IMR-90 (cell line): ENCODE results near the gene HEPACAM. TPM values are rescaled to one million over a fixed set of nuclear protein-coding genes. Genes with fewer than 3 reads are reported as not detected.

Experiments used
- ATAC-seq: fragments of 200-7000 bp; cut with Tn5 transposase; 2 replicates; pipeline ENCODE4 v1.9.1; 2020; ENCODE audit warnings: low read depth, mild to moderate bottlenecking, moderate library complexity
- BruUV-seq: library from RNA; stranded (reverse); fragments of 400-500 nt; replicated peaks from 2 replicates; lab custom pipeline; 2021; lab: Mats Ljungman, UMichigan
- CTCF ChIA-PET: fragments of 300-600 bp; formaldehyde crosslinking; extraction: SDS; loops from one replicate; lab custom pipeline; 2021; ENCODE audit warnings: antibody characterized with exemption; lab: Yijun Ruan, JAX
- POLR2A ChIA-PET: fragments of 300-600 bp; sonication (Branson Sonifier 250); formaldehyde crosslinking; loops from one replicate; lab custom pipeline; 2022; ENCODE audit warnings: antibody characterized with exemption; ENCODE audit not compliant: unreplicated experiment; lab: Charles Lee
- DNase-seq: peaks from one replicate; pipeline ENCODE4 v3.0.0; 2013
- H2AFZ ChIP-seq: replicated peaks from 2 replicates; pipeline ENCODE3; 2013; ENCODE audit warnings: low read length, mild to moderate bottlenecking; ENCODE audit not compliant: poor library complexity
- H2AK5ac ChIP-seq: 2 replicates; pipeline ENCODE4 v1.6.1; 2013; ENCODE audit warnings: low read depth, low read length, inconsistent platforms
- H2AK9ac ChIP-seq: replicated peaks from 2 replicates; pipeline ENCODE3; 2013; ENCODE audit warnings: mild to moderate bottlenecking, low read depth, low read length, moderate library complexity; ENCODE audit not compliant: poor library complexity
- H2BK120ac ChIP-seq: 2 replicates; pipeline ENCODE4 v1.6.1; 2013; ENCODE audit warnings: low read depth, low read length, inconsistent platforms
- H2BK15ac ChIP-seq: 3 replicates; pipeline ENCODE4 v1.6.1; 2013; ENCODE audit warnings: low read depth, low read length, inconsistent platforms
- H2BK20ac ChIP-seq: 2 replicates; pipeline ENCODE4 v1.6.1; 2013; ENCODE audit warnings: low read depth, mild to moderate bottlenecking, inconsistent platforms, low read length, moderate library complexity
- H2BK5ac ChIP-seq: 2 replicates; pipeline ENCODE4 v1.6.1; 2013; ENCODE audit warnings: mild to moderate bottlenecking, low read depth, low read length, inconsistent platforms; ENCODE audit not compliant: poor library complexity, severe bottlenecking
- H3K14ac ChIP-seq: replicated peaks from 2 replicates; pipeline ENCODE4 v1.6.1; 2013; ENCODE audit warnings: low read depth, low read length, inconsistent platforms
- H3K18ac ChIP-seq: 2 replicates; pipeline ENCODE4 v1.6.1; 2013; ENCODE audit warnings: low read depth, low read length, control low read depth
- H3K23ac ChIP-seq: 2 replicates; pipeline ENCODE4 v1.6.1; 2013; ENCODE audit warnings: low read depth, low read length, inconsistent platforms
- H3K27ac ChIP-seq: 2 replicates; pipeline ENCODE4 v1.5.1; 2013; ENCODE audit warnings: mild to moderate bottlenecking, control low read depth, low read length; ENCODE audit not compliant: insufficient read depth
- H3K27me3 ChIP-seq: 2 replicates; pipeline ENCODE4 v1.6.1; 2013; ENCODE audit warnings: low read length; ENCODE audit not compliant: control insufficient read depth, insufficient read depth
- H3K36me3 ChIP-seq: 2 replicates; pipeline ENCODE4 v1.6.1; 2013; ENCODE audit warnings: low read length, mixed read lengths; ENCODE audit not compliant: control insufficient read depth, insufficient read depth
- H3K4ac ChIP-seq: 2 replicates; pipeline ENCODE4 v1.6.1; 2013; ENCODE audit warnings: low read depth, low read length, inconsistent platforms
- H3K4me1 ChIP-seq: 2 replicates; pipeline ENCODE4 v1.6.1; 2013; ENCODE audit warnings: low read length, mixed read lengths; ENCODE audit not compliant: control insufficient read depth, insufficient read depth
- H3K4me2 ChIP-seq: 2 replicates; pipeline ENCODE4 v1.6.1; 2013; ENCODE audit warnings: low read depth, mild to moderate bottlenecking, control low read depth, low read length, moderate library complexity
- H3K4me3 ChIP-seq: 2 replicates; pipeline ENCODE4 v1.5.1; 2013; ENCODE audit warnings: low read depth, mild to moderate bottlenecking, control low read depth, low read length, moderate library complexity; ENCODE audit not compliant: insufficient read depth
- H3K56ac ChIP-seq: 2 replicates; pipeline ENCODE4 v1.6.1; 2013; ENCODE audit warnings: low read length, inconsistent platforms; ENCODE audit not compliant: insufficient read depth; ENCODE audit errors: extremely low read depth
- H3K79me1 ChIP-seq, 2 experiments: 2 replicates each; pipeline ENCODE4 v1.6.1; 2013; ENCODE audit warnings: low read length in 2 of 2, inconsistent platforms in 1 of 2, low read depth in 1 of 2
- H3K9ac ChIP-seq: 2 replicates; pipeline ENCODE4 v1.6.1; 2013; ENCODE audit warnings: low read depth, low read length, control low read depth
- H3K9me1 ChIP-seq: 2 replicates; pipeline ENCODE4 v1.6.1; 2013; ENCODE audit warnings: low read length, inconsistent platforms; ENCODE audit not compliant: insufficient read depth
- H3K9me3 ChIP-seq: 2 replicates; pipeline ENCODE4 v1.6.1; 2013; ENCODE audit warnings: low read length; ENCODE audit not compliant: control insufficient read depth, insufficient read depth
- H4K20me1 ChIP-seq: 2 replicates; pipeline ENCODE4 v1.6.1; 2013; ENCODE audit warnings: low read length, inconsistent platforms; ENCODE audit not compliant: insufficient read depth
- H4K5ac ChIP-seq: 2 replicates; pipeline ENCODE4 v1.6.1; 2013; ENCODE audit warnings: mild to moderate bottlenecking, low read depth, low read length, control low read depth
- H4K8ac ChIP-seq, 2 experiments: 2 replicates each; pipeline ENCODE4 v1.6.1; 2013; ENCODE audit warnings: low read depth in 2 of 2, low read length in 2 of 2, control low read depth in 1 of 2, inconsistent platforms in 1 of 2
- H4K91ac ChIP-seq: 2 replicates; pipeline ENCODE4 v1.6.1; 2013; ENCODE audit warnings: low read depth, low read length, inconsistent platforms; ENCODE audit not compliant: insufficient read depth
- BHLHE40 ChIP-seq: fragments of 150-350 bp; IDR thresholded peaks from 2 replicates; pipeline ENCODE4 v1.6.1; 2016; ENCODE audit warnings: mild to moderate bottlenecking, low read depth, low read length
- CEBPB ChIP-seq: IDR thresholded peaks from 2 replicates; pipeline ENCODE4 v1.6.1; 2012; ENCODE audit warnings: low read depth, low read length, improper control_type of control experiment
- ELK1 ChIP-seq: fragments of 150-350 bp; IDR thresholded peaks from 2 replicates; pipeline ENCODE4 v1.6.1; 2016; ENCODE audit warnings: low read depth, mild to moderate bottlenecking, low read length, moderate library complexity, borderline replicate concordance
- FOS ChIP-seq: fragments of 150-350 bp; IDR thresholded peaks from 2 replicates; pipeline ENCODE4 v1.6.1; 2016; ENCODE audit warnings: low read depth, low read length
- MAFK ChIP-seq: IDR thresholded peaks from 2 replicates; pipeline ENCODE4 v1.6.1; 2012; ENCODE audit warnings: low read depth, low read length, improper control_type of control experiment
- MAZ ChIP-seq: IDR thresholded peaks from 2 replicates; pipeline ENCODE4 v1.6.1; 2012; ENCODE audit warnings: low read depth, mild to moderate bottlenecking, low read length, improper control_type of control experiment, moderate library complexity, borderline replicate concordance
- MXI1 ChIP-seq: IDR thresholded peaks from 2 replicates; pipeline ENCODE4 v1.6.1; 2012; ENCODE audit warnings: low read depth, mild to moderate bottlenecking, low read length, moderate library complexity, borderline replicate concordance
- NFE2L2 ChIP-seq: fragments of 150-350 bp; IDR thresholded peaks from 2 replicates; pipeline ENCODE4 v1.6.1; 2016; ENCODE audit warnings: low read depth, mild to moderate bottlenecking, low read length
- POLR2A ChIP-seq: IDR thresholded peaks from 2 replicates; pipeline ENCODE4 v1.6.1; 2012; ENCODE audit warnings: mild to moderate bottlenecking, low read depth, low read length
- RCOR1 ChIP-seq: IDR thresholded peaks from 2 replicates; pipeline ENCODE4 v1.6.1; 2012; ENCODE audit warnings: mild to moderate bottlenecking, low read length, improper control_type of control experiment; ENCODE audit not compliant: insufficient replicate concordance
- RFX5 ChIP-seq: IDR thresholded peaks from 2 replicates; pipeline ENCODE4 v1.8.0; 2012; ENCODE audit warnings: low read depth, mild to moderate bottlenecking, low read length, moderate library complexity
- SMC3 ChIP-seq: fragments of 150-350 bp; IDR thresholded peaks from 2 replicates; pipeline ENCODE4 v1.6.1; 2016; ENCODE audit warnings: low read depth, mild to moderate bottlenecking, antibody characterized with exemption, low read length, moderate library complexity
- dilution Hi-C: fragments of 300-500 bp; cut with HindIII; formaldehyde crosslinking; loops from one replicate; pipeline ENCODE4 v1.14.3; 2018; ENCODE audit warnings: low sequenced_read_pairs; ENCODE audit not compliant: unreplicated experiment
- in situ Hi-C: fragments of 300-500 bp; cut with MboI; formaldehyde crosslinking; loops from 3 replicates; pipeline ENCODE4 v1.14.3; 2019; ENCODE audit warnings: low sequenced_read_pairs, inconsistent platforms, mixed read lengths
- intact Hi-C: fragments of 100-400 bp; cut with micrococcal nuclease; formaldehyde crosslinking; loops from 2 replicates; pipeline ENCODE4 v1.10.0; 2022
- polyA plus RNA-seq, 3 experiments: library from polyadenylated mRNA; depleted of rRNA; stranded (reverse); fragments of >200 nt; gene quantifications; 2 replicates each; pipeline ENCODE4 v1.2.3, GENCODE V29; 2012; ENCODE audit warnings: low replicate concordance in 1 of 3
- total RNA-seq: library from RNA; depleted of rRNA; stranded (reverse); fragments of >200 nt; gene quantifications from 2 replicates; pipeline ENCODE4 v1.2.3, GENCODE V29; 2012
- TF ChIP-seq, protein P1 (sequence below): fragments of 150-350 bp; IDR thresholded peaks from 2 replicates; pipeline ENCODE4 v1.6.1; 2017; ENCODE audit warnings: mild to moderate bottlenecking, antibody characterized with exemption, low read length, low read depth
- TF ChIP-seq, protein P2 (sequence below): conservative IDR thresholded peaks from 2 replicates; pipeline ENCODE4 v1.5.1; 2012; ENCODE audit warnings: mild to moderate bottlenecking, low read depth, low read length, improper control_type of control experiment

Gene HEPACAM
- total and polyA plus RNA-seq, 2 of the 4 experiments (the other 2 are of a cell fraction) = 0.09 to 0.18 TPM

DNA sequence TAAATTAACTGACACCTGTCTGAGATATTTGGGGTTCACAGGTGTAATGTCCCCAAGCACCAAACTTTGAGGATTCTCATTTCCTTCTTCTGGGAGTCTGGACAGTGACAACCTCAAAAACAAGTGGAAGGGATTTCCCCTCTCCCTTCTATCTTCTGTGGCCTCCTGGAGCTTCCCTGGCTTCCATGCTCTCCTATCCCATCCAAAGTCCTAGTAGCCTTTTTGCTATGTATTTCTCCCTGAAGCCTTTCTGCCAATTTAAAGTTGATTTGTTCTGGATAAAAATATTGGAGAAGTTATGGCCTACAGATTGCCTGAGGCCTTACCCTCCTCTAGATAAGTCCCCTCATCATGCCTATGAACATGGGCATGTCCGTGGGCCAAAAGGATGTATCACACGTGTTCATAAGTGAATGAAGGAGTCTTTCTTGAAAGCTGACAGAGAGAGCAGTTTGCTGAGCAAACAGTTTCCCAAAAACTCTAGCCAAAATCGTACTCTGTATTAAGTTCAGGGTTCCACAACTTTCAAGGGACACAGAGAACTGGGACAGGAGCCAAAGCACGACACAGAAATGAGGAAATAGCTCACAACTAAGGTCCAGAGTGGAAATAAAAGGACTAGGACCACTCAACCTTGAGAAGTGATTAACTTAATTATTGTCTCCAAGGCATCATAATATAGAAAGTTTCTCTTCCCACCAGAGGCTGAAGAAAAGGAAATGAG is 6.7 kb downstream of the HEPACAM start (continued):
- TF ChIP-seq MAFK = no peak

GRCh38 chr11:124923296-124923695 is 12.6 kb downstream of the HEPACAM start:
- TF ChIP-seq RCOR1 (no peak), MXI1 (no peak), MAFK (no peak), CEBPB (no peak), NFE2L2 (no peak), SMC3 (no peak), RFX5 (no peak), BHLHE40 (no peak), ELK1 (no peak), POLR2A (no peak), FOS (no peak), MAZ (no peak)
- TF ChIP-seq, protein P1, sequence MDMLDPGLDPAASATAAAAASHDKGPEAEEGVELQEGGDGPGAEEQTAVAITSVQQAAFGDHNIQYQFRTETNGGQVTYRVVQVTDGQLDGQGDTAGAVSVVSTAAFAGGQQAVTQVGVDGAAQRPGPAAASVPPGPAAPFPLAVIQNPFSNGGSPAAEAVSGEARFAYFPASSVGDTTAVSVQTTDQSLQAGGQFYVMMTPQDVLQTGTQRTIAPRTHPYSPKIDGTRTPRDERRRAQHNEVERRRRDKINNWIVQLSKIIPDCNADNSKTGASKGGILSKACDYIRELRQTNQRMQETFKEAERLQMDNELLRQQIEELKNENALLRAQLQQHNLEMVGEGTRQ = no peak
- TF ChIP-seq, protein P2, sequence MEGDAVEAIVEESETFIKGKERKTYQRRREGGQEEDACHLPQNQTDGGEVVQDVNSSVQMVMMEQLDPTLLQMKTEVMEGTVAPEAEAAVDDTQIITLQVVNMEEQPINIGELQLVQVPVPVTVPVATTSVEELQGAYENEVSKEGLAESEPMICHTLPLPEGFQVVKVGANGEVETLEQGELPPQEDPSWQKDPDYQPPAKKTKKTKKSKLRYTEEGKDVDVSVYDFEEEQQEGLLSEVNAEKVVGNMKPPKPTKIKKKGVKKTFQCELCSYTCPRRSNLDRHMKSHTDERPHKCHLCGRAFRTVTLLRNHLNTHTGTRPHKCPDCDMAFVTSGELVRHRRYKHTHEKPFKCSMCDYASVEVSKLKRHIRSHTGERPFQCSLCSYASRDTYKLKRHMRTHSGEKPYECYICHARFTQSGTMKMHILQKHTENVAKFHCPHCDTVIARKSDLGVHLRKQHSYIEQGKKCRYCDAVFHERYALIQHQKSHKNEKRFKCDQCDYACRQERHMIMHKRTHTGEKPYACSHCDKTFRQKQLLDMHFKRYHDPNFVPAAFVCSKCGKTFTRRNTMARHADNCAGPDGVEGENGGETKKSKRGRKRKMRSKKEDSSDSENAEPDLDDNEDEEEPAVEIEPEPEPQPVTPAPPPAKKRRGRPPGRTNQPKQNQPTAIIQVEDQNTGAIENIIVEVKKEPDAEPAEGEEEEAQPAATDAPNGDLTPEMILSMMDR = no peak
- Histone ChIP-seq H2BK20ac (no peak overlapping the region), H4K8ac (no peak overlapping the region), H3K9me1 (0 out of 2 replicates have a peak, but pooled peaks cover 4% of the 10 kb centered on the region), H3K56ac (no peak overlapping the region), H4K91ac (no peak overlapping the region), H3K4me1 (0 out of 2 replicates have a peak, but pooled peaks cover 2% of the 10 kb centered on the region), H2BK5ac (no peak overlapping the region), H3K4me2 (no peak overlapping the region), H4K5ac (no peak overlapping the region), H3K9ac (no peak overlapping the region), H3K4ac (no peak overlapping the region), H3K27ac (no peak overlapping the region), H3K23ac (no peak overlapping the region), H3K14ac (no peak overlapping the region), H3K4me3 (no peak overlapping the region), H2AK5ac (no peak overlapping the region), H3K36me3 (no peaks in the 10 kb centered on the region), H2BK15ac (no peak overlapping the region), H2BK120ac (no peak overlapping the region), H3K18ac (no peak overlapping the region), H2AFZ (no peak overlapping the region), H3K27me3 (no peaks in the 10 kb centered on the region), H3K79me1 (no peaks in the 10 kb centered on the region), H3K9me3 (no peaks in the 10 kb centered on the region), H2AK9ac (no peak overlapping the region), H4K20me1 (no peaks in the 10 kb centered on the region)
- in situ Hi-C loops = no loop called here
- BruUV-seq = no TSS peak
- ATAC-seq (no peak), DNase-seq (no peak)
- dilution Hi-C loops = no loop called here
- ChIA-PET POLR2A (no interaction called here), CTCF (no interaction called here)
- intact Hi-C loops = no loop called here
